ENCODE results near the gene RBPMS2.
"Not testable (repeated sequence)": the region's sequence is repeated elsewhere in the genome, so short reads cannot be mapped to it uniquely, and the experiment has no call there.

RBPMS2 gene

GRCh38 chr15:64751464-64751863 lies 23.9 kb downstream of the RBPMS2 start:
- no peak for DNase-seq

GRCh38 chr15:64749999-64750657 lies 25.3 kb downstream of the RBPMS2 start:
- DNase-seq: no peak

GRCh38 chr15:64749167-64749566 lies 26.2 kb downstream of the RBPMS2 start:
- no peak for DNase-seq

- DNase-seq: no peak
Measured at GRCh38 chr15:64748251-64748650, 27.1 kb downstream of the RBPMS2 start.

DNA sequence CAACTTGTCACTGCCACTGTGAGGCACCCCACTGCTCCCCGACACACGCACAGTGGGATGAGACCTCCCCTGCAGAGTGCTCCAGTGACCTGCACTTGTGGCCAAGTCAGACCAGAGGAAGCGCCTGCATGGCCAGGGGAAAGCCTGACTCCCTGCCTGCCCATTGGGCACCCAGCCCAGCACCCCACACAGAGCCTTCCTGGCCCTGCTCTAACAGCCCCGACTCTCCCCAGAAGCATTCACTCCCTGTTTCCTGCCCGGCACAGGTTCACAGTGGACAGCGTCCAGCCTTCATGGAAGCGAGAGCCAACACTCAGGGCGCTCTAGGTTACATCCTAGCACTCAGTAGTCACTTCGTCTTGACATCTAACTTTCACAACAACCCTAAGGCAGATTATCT lies 27.8 kb downstream of the RBPMS2 start:
- DNase-seq: no peak

DNA sequence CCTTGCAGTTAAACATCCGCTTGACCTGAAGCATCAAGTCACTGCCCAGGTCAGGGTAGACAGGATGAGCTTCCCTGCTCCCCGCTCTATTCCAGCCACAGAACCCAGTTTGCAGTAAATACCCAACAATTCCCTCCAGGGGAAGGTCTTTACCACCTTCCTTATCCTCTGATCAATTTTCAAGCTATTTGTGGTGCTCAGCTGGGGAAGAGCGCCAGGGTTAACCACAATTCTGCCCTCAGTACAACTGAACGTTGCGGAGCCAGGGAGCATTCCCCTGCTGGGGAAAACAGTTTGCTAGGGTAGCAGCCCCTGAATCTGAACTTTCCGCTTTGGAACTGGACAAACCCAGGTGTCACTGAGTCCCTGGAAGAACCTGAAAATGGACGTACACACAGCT lies 28.5 kb downstream of the RBPMS2 start:
- no peak for DNase-seq

DNA sequence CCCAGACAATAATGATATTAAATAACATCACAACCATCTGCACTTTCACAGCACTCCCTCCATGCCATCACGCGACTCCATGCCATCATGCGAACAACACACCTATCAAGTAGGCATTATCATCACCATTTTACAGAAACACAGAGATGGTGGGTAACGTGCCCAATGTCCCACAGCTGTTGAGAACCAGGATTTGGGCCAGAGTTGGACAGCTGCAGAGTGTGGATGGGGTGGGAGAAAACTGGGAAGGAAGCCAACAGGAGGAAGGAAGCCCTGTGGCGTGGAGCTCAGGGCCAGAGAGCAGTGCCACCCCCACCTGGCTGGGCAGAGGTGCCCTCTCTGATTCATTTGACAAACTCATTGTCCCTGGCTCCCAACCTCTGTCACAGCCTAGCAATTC lies 29.0 kb downstream of the RBPMS2 start:
- no peak for DNase-seq

- DNase-seq: no peak
Measured at GRCh38 chr15:64743691-64744090, 31.7 kb downstream of the RBPMS2 start.

DNA sequence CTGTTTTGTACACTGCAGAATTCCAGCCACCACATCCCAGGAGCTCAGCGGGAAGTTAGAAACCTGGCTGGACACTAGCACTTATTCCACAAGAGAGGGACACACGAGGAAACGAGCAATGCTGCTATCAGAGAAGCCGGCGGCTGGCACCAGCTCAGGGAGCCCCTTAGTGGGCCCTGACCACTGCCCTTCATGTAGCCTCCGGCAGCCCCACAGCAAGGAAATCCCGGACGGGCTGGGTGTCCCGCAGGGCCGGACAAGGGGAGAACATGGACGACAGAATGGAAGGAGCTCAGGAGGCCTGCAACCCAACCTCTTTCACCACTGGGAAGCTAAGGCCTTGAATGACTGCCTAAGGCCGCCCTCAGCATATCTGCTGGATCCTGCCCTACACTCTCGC lies 32.5 kb downstream of the RBPMS2 start:
- DNase-seq: no peak

GRCh38 chr15:64742385-64742784 lies 33.0 kb downstream of the RBPMS2 start:
- no peak for DNase-seq

- DNase-seq: not testable (repeated sequence)
Measured at GRCh38 chr15:64741708-64742107, 33.7 kb downstream of the RBPMS2 start.

DNA sequence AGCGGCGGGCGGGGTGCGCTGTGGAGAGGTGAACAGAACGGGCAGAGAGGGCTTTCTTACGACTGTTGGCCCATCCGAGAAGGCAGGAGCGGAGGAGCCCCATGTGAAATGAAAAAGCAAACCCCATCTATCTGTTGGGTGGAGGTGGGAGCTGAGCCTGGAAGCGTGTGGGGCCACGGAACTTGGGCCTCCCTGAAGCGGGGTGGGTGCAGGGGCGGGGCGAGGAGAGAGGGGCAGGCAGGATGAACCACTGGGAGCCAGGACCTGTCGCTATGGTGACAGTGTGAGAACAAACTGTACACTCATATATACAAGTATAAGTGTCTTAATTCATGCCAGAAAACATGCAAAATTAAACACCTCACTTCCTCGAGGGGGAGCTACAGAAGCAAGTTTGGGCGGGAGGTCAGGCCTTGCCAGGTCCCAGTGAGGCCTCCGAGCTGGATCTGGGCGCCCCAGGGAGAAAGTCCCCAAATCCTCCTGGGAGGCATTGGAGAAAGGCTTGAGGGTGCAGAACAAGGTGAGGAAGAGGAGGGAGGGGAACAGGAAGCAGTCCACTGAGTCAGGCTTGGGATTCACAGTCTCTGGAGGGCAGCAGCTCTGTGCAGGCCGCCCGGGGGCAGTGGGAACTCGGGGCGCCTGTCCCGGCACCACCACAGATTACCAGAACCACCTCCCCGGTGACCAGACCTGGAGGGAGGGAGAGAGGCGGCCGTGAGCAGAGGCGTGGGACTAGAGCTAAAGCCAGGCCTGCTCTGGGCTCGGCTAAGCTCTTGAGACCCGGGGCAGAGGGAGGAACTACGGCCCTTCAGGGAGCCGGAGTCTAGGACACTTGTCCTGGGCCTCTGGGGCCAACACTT lies 34.8 kb downstream of the RBPMS2 start:
- DNase-seq: no peak

GRCh38 chr15:64739577-64740143 lies 35.7 kb downstream of the RBPMS2 start:
- no peak for DNase-seq

DNA sequence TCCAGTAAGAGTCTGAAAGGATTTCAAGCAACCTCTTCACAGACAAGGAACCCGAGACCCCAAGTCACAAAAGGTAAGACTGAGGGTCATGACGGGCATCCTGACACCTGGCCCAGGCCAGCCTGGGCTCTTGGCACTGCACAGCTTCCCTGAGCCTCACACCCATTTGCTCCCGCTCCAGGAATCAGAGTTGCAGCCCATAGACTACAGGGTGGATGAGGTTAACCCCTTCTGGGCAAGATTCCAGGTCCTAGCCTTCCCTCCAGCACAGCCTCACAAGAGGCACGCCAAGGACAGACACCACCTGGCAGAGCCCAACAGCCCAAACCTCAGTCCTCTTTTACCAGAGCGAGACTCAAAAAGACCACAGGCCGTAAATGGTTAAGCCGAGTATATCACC lies 36.2 kb downstream of the RBPMS2 start:
- DNase-seq: no peak

DNA sequence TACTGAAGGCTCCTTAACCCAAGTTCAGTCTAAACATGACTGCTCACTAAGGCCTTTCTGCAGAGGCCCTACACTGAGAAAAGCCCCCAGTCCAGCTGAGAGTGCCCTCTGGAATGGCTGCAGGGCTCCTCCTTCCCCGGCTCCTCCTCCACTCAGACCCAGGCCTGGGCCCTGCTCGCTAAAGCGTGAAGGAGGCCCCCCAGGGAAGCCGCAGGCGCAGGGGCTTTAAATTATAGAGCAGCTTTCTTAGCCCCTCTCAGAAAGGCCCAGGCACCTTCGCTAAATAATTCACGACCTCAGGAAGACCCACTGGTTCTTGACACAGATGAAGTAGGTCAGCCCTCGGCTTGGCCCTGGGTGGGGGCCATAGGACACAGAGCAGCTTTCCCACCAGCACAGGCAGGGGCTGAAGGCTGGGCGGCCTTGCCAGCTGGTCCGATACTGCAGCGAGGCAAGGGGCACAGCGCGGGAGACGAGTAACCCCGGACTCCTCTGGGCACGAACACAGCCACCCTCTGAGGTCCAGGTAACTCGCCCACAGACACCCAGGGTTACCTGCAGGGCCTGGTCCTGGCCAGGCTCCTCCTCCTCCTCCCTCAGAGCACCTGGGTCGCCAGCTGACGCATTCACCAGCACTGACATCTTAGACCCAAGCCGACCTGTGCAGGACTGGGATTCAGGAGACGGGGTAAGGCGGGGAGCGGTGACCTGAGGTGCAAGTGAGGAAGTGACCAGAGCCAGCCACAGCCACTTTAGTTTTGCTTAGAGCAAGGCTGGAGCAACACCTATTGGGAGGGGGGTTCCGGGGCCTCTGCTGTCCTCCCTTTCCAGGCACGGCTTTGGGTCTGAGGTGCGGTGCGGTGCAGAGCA lies 36.9 kb downstream of the RBPMS2 start:
- no peak for DNase-seq

DNA sequence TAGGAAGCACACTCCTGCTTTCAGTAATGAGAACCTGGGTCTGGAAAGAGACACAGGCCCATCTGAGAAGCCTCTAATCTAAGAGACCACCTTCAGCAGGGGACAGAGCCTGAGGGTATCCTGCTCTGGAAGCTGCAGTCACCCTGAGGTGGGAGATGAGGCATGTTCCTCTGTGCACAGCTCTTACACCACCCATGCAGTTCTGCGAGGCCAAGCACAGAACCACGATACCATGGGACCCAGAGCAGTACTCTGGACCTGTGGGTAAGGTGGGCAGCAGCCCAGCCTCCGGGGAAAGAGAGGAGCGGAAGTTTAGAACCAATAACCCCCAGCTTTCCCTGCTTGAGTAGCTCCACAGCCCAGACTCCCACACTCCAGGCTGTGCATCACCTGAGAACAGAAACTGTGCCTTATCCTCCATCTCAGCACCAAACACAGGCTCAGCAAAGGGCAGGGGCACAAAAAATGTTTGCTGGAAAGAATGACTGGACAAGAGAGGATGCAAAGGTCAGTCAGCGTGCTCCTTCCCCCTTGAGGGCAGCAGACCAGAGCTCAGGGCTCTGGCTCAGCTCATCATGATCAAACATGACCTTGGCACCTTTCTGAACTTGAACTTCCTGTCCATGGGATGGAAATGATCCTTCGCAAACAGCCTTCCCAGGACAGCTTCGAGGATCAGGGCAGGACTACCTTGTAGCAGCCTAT lies 43.1 kb downstream of the RBPMS2 start:
- DNase-seq: no peak

DNA sequence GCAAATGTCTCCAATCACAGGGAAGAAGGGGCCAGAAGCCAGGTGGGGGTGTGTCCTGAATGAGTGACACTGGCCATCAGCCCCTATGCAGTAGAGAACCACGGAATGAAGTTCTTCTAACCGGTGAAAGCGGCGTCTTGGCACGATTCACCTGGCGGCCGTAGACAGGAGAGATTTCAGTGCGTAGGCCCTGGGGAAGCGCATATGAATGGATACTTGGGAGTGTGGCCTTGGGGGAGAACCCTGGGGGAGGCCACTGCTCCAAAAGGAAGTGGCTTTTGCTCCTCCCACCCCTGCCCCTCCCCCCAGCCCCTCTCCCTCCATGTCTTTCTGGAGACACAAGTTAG lies 43.6 kb downstream of the RBPMS2 start:
- no peak for DNase-seq

DNA sequence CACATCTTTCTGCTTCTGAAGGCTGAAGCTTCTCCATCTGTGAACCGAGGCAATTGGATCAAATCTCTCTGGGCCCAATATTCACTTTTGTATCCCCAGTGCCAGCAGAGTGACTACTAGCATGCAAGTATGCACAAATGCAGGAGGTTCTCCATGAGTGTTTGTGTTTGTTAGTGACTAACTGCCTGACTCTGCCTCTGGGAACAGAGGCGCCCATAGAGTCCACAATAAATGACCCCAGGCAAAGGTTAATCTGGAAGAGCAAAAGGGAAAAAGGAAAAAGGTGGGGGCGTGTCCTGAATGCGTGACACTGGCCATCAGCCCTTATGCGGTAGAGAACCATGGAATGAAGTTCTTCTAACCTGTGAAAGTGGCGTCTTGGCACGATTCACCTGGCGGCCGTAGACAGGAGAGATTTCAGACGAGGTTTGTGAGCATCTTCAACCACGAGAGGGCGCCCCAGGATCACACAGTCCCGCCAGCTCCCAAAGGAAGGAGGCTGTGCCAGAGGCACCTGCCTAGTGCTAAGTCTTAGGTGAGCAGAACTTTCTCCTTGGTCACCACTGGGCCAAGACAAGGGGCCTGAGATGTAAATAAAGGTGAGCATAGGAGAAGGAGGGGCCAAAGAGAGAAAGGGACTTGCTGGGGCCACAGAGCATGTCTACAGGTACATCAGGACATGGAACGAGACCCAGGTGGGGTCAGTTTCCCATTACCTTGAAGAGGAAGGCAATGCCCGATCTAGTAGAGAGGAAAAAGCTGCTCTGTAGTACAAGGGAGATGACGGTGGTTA lies 44.2 kb downstream of the RBPMS2 start:
- DNase-seq: peak; percentile 94

- DNase-seq: no peak
Measured at GRCh38 chr15:64730151-64730550, 45.2 kb downstream of the RBPMS2 start.

GRCh38 chr15:64720188-64720587 lies 55.2 kb downstream of the RBPMS2 start:
- DNase-seq: no peak

- DNase-seq: no peak
Measured at GRCh38 chr15:64717735-64718495, 57.5 kb downstream of the RBPMS2 start.

All from stimulated activated CD8-positive, alpha-beta memory T cell treated with anti-CD3 and anti-CD28 coated beads, Interleukin-4, amount 100 ng/mL, for 48 hours (primary cell).